SK-N-SH treated with all-trans-retinoic acid at 6 μM for 48 hours (cell line): ENCODE data around the gene CSN1S1.

Source experiments
- ATAC-seq: fragments of 200-7000 bp; cut with Tn5 transposase; 3 replicates; pipeline ENCODE4 v1.9.1; 2020; ENCODE audit warnings: mild to moderate bottlenecking, moderate library complexity
- ARNTL ChIP-seq: fragments of 450-650 bp; formaldehyde crosslinking; IDR thresholded peaks from 2 replicates; pipeline ENCODE4 v1.5.0; 2020; ENCODE audit warnings: low read depth, mild to moderate bottlenecking, moderate library complexity, borderline replicate concordance
- BACH2 ChIP-seq: fragments of 250-450 bp; sonication (Bioruptor Pico); IDR thresholded peaks from 2 replicates; pipeline ENCODE4 v1.9.0; 2021; ENCODE audit warnings: mild to moderate bottlenecking, borderline replicate concordance
- CREB5 ChIP-seq: fragments of 250-450 bp; sonication (Bioruptor Pico); IDR thresholded peaks from 2 replicates; pipeline ENCODE4 v1.5.1; 2020; ENCODE audit warnings: low read depth, mild to moderate bottlenecking, moderate library complexity
- CSRNP3 ChIP-seq: fragments of 250-450 bp; sonication (Bioruptor Pico); IDR thresholded peaks from 2 replicates; pipeline ENCODE4 v1.5.1; 2021; ENCODE audit warnings: mild to moderate bottlenecking, moderate library complexity
- ESRRG ChIP-seq: fragments of 250-450 bp; sonication (Bioruptor Pico); IDR thresholded peaks from 2 replicates; pipeline ENCODE4 v1.6.1; 2021; ENCODE audit warnings: mild to moderate bottlenecking
- GLIS3 ChIP-seq: fragments of 250-450 bp; sonication (Bioruptor Pico); IDR thresholded peaks from 2 replicates; pipeline ENCODE4 v1.5.0; 2020; ENCODE audit warnings: mild to moderate bottlenecking, moderate library complexity
- ISL1 ChIP-seq: fragments of 250-450 bp; sonication (Bioruptor Pico); IDR thresholded peaks from 2 replicates; pipeline ENCODE4 v2.1.2; 2022; ENCODE audit warnings: mild to moderate bottlenecking, moderate library complexity
- PATZ1 ChIP-seq: fragments of 250-450 bp; sonication (Bioruptor Pico); IDR thresholded peaks from 2 replicates; pipeline ENCODE4 v1.8.0; 2020; ENCODE audit warnings: mild to moderate bottlenecking, moderate library complexity, borderline replicate concordance
- POU6F1 ChIP-seq: fragments of 250-450 bp; sonication (Bioruptor Pico); IDR thresholded peaks from 2 replicates; pipeline ENCODE4 v1.8.0; 2021; ENCODE audit warnings: low read depth, mild to moderate bottlenecking, moderate library complexity, borderline replicate concordance
- PPARA ChIP-seq: fragments of 250-450 bp; sonication (Bioruptor Pico); IDR thresholded peaks from 2 replicates; pipeline ENCODE4 v1.5.0; 2020; ENCODE audit warnings: mild to moderate bottlenecking, borderline replicate concordance
- RARB ChIP-seq: fragments of 250-450 bp; sonication (Bioruptor Pico); IDR thresholded peaks from 2 replicates; pipeline ENCODE4 v1.8.0; 2021; ENCODE audit warnings: mild to moderate bottlenecking, moderate library complexity
- SNAI2 ChIP-seq: fragments of 250-450 bp; sonication (Bioruptor Pico); IDR thresholded peaks from 2 replicates; pipeline ENCODE4 v1.5.0; 2020; ENCODE audit warnings: mild to moderate bottlenecking, moderate library complexity
- TCF4 ChIP-seq: fragments of 250-450 bp; sonication (Bioruptor Pico); IDR thresholded peaks from 2 replicates; pipeline ENCODE4 v1.8.0; 2021; ENCODE audit warnings: mild to moderate bottlenecking, moderate library complexity, borderline replicate concordance
- TOX ChIP-seq: fragments of 250-450 bp; sonication (Bioruptor Pico); IDR thresholded peaks from 2 replicates; pipeline ENCODE4 v1.8.0; 2021; ENCODE audit warnings: mild to moderate bottlenecking, moderate library complexity, borderline replicate concordance
- TSHZ2 ChIP-seq: fragments of 250-450 bp; sonication (Bioruptor Pico); IDR thresholded peaks from 2 replicates; pipeline ENCODE4 v1.5.0; 2020; ENCODE audit warnings: mild to moderate bottlenecking, moderate library complexity
- ZC3H10 ChIP-seq: fragments of 250-450 bp; sonication (Bioruptor Pico); IDR thresholded peaks from 2 replicates; pipeline ENCODE4 v1.5.1; 2021; ENCODE audit warnings: mild to moderate bottlenecking, moderate library complexity
- ZFP3 ChIP-seq: fragments of 250-450 bp; sonication (Bioruptor Pico); IDR thresholded peaks from 2 replicates; pipeline ENCODE4 v1.5.0; 2020; ENCODE audit warnings: mild to moderate bottlenecking, moderate library complexity
- ZFP30 ChIP-seq: fragments of 450-650 bp; formaldehyde crosslinking; IDR thresholded peaks from 2 replicates; pipeline ENCODE4 v1.5.0; 2022; ENCODE audit warnings: mild to moderate bottlenecking, moderate library complexity
- ZNF70 ChIP-seq: fragments of 450-650 bp; formaldehyde crosslinking; IDR thresholded peaks from 2 replicates; pipeline ENCODE4 v1.5.0; 2020; ENCODE audit warnings: mild to moderate bottlenecking, moderate library complexity
- ZNF8 ChIP-seq: fragments of 450-650 bp; formaldehyde crosslinking; IDR thresholded peaks from 2 replicates; pipeline ENCODE4 v1.5.0; 2020; ENCODE audit warnings: mild to moderate bottlenecking, moderate library complexity

Gene CSN1S1

GRCh38 chr4:69888336-69888735 is 42.5 kb upstream of the CSN1S1 start:
- no peak for ATAC-seq
- no peak for TF ChIP-seq ZFP3
- no peak for TF ChIP-seq RARB
- no peak for TF ChIP-seq ZNF70 (CRISPR knock-in tag)
- no peak for TF ChIP-seq PATZ1 (CRISPR knock-in tag)
- TF ChIP-seq CSRNP3 = no peak
- TF ChIP-seq ARNTL = no peak
- no peak for TF ChIP-seq ZC3H10 (CRISPR knock-in tag)
- no peak for TF ChIP-seq PPARA (CRISPR knock-in tag)
- no peak for TF ChIP-seq BACH2 (CRISPR knock-in tag)
- no peak for TF ChIP-seq ZNF8 (CRISPR knock-in tag)
- TF ChIP-seq ISL1 = no peak
- no peak for TF ChIP-seq GLIS3
- no peak for TF ChIP-seq CREB5 (CRISPR knock-in tag)
- TF ChIP-seq, all 23 proteins: peak for 0

- ATAC-seq = no peak
- TF ChIP-seq ZC3H10 (CRISPR knock-in tag) = no peak
- no peak for TF ChIP-seq GLIS3
- no peak for TF ChIP-seq ZFP3
- TF ChIP-seq CSRNP3 = no peak
- TF ChIP-seq PATZ1 (CRISPR knock-in tag) = no peak
- no peak for TF ChIP-seq TCF4 (CRISPR knock-in tag)
- TF ChIP-seq TOX (CRISPR knock-in tag) = no peak
- TF ChIP-seq ISL1 = no peak
- no peak for TF ChIP-seq POU6F1 (CRISPR knock-in tag)
- no peak for TF ChIP-seq ARNTL
- TF ChIP-seq BACH2 (CRISPR knock-in tag) = no peak
- no peak for TF ChIP-seq PPARA (CRISPR knock-in tag)
- no peak for TF ChIP-seq SNAI2 (CRISPR knock-in tag)
- no peak for TF ChIP-seq ESRRG (CRISPR knock-in tag)
- TF ChIP-seq RARB = no peak
These were observed 36.7 kb upstream of the CSN1S1 start for GRCh38 chr4:69894186-69894585.

GRCh38 chr4:69894721-69895120 is 36.1 kb upstream of the CSN1S1 start:
- ATAC-seq = no peak
- TF ChIP-seq ARNTL (no peak), PATZ1 (CRISPR knock-in tag) (no peak), SNAI2 (CRISPR knock-in tag) (no peak), ZFP30 (CRISPR knock-in tag) (no peak), TSHZ2 (CRISPR knock-in tag) (no peak), ESRRG (CRISPR knock-in tag) (no peak), ZNF70 (CRISPR knock-in tag) (no peak), GLIS3 (no peak), CREB5 (CRISPR knock-in tag) (no peak), TOX (CRISPR knock-in tag) (no peak), ZFP3 (no peak)
